MM.1S (cell line): ENCODE data around the gene SORL1.

Source experiments
- EZH2 ChIP-seq: fragments of 300-600 bp; sonication (generic); optimal IDR thresholded peaks from 2 replicates; pipeline ENCODE3; 2017; ENCODE audit warnings: low read depth, mild to moderate bottlenecking, antibody characterized with exemption, low read length, mixed read lengths
- TF ChIP-seq, protein P1 (sequence below): fragments of 300-600 bp; sonication (generic); IDR thresholded peaks from 2 replicates; pipeline ENCODE4 v1.5.1; 2016; ENCODE audit warnings: antibody characterized with exemption, low read length, mixed read lengths

DNA sequence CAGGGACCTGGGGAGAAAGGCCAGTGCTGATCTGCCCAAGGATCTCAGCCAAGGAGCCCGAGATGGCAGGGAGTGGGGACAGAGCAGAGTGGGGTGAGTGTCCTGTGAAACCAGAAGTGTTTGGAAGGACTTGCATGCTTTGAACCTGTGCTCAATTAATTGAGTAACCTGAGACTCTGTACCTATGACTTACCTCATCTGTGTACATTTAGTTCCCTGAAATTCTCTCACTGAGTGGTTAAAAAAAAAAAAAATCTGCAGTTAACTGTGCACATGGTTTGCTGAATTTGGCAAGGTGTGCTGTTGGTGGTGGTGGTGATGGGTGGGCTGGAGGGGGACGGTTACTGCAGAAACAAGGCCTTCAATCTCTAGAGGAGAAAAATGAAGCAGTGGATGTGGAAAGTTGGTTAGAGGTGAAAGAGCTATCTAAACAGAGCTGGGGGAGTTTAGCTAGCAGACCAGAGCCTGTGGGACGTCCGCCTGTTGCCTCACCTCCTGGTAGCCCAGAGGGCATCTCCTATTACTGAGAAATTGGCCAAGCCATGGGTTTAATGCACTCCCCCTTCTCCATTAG, 8.9 kb downstream of the SORL1 start:
- TF ChIP-seq, protein P1, sequence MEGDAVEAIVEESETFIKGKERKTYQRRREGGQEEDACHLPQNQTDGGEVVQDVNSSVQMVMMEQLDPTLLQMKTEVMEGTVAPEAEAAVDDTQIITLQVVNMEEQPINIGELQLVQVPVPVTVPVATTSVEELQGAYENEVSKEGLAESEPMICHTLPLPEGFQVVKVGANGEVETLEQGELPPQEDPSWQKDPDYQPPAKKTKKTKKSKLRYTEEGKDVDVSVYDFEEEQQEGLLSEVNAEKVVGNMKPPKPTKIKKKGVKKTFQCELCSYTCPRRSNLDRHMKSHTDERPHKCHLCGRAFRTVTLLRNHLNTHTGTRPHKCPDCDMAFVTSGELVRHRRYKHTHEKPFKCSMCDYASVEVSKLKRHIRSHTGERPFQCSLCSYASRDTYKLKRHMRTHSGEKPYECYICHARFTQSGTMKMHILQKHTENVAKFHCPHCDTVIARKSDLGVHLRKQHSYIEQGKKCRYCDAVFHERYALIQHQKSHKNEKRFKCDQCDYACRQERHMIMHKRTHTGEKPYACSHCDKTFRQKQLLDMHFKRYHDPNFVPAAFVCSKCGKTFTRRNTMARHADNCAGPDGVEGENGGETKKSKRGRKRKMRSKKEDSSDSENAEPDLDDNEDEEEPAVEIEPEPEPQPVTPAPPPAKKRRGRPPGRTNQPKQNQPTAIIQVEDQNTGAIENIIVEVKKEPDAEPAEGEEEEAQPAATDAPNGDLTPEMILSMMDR, result no peak
- no peak for TF ChIP-seq EZH2
